Measurements from ENCODE around the gene ZNF714. TPM values are rescaled to one million over a fixed set of nuclear protein-coding genes. Genes with fewer than 3 reads are reported as not detected.

Gene ZNF714
- total RNA-seq, 1 donor from 2014 or later, result 102 TPM

DNA sequence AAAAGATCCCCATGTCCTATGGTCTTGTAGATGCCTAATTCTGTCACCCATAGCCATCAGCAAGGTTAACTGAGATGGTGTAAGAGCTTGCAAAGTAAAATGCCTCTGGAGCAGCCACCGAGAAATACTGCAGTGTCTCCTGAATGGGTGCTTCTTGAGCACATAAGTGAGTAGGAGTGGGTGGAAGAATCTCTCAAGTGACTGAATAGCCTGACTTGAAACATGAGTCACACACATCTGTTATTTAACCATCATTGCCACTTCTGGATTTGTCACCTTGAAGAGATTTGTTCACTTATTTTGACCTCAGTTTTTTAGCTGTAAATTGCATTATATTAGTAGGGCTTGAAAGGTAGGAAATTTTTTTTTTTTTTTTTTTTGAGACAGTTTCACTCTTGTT lies 2.3 kb downstream of the ZNF714 start:
- no peak overlapping the region for H3K4me2 ChIP-seq

DNA sequence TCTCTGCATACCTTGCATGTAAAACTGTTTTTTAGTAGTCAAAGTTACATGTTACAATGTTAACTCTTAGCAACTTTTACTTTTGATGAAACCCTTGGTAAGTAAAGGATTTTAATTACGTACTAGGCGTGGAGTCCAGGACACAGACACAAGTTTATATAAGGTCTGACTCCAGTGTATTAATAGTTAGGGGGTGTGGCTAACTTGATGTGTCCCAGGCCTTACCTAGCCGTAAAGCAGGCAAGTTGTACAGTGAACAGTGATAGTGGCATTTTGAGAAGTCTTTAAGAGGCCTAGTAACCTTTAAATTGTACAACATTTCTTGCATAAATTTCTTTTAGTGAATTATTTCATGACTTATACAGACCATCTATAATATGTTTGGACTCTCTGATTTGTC lies 5.9 kb downstream of the ZNF714 start:
- H3K36me3 Mint-ChIP-seq, result peaks cover 79% of the 10 kb centered on the region
- no peaks in the 10 kb centered on the region for H3K27me3 Mint-ChIP-seq (ENCODE audit: insufficient read depth, low read depth)
- Histone ChIP-seq H3K4me3 (no peak overlapping the region), H3K9me3 (ENCODE audit: low read depth) (no peaks in the 10 kb centered on the region), H3K4me2 (no peak overlapping the region), H3K27ac (no peak overlapping the region), H3K9ac (no peak overlapping the region), H3K36me3 (peaks cover 10% of the 10 kb centered on the region), H2AFZ (replicated peaks) (no peak overlapping the region), H3K79me2 (ENCODE audit: low read depth) (peaks cover 94% of the 10 kb centered on the region), H4K20me1 (ENCODE audit: low read depth) (peaks cover 6% of the 10 kb centered on the region), H3F3A (ENCODE audit: low read depth) (peaks cover 4% of the 10 kb centered on the region), H3K4me1 (peaks cover 24% of the 10 kb centered on the region), H3K27me3 (no peaks in the 10 kb centered on the region)
- H3K27ac Mint-ChIP-seq, result no peak overlapping the region
- H3K4me3 Mint-ChIP-seq, result no peak overlapping the region
- H3K4me1 Mint-ChIP-seq, result peaks cover 12% of the 10 kb centered on the region
- no peak for TF ChIP-seq EZH2 (IDR thresholded peaks at IDR 0.05)
- TF ChIP-seq EZH2phosphoT487 (IDR thresholded peaks at IDR 0.05), result no peak
- no peak for TF ChIP-seq CTCF (IDR thresholded peaks at IDR 0.05)
- peaks cover 43% of the 10 kb centered on the region for H3K9me3 Mint-ChIP-seq
- no peak for DNase-seq (ENCODE audit: low spot score)

More for the DNA sequence above, 2.3 kb downstream of the ZNF714 start:
- no peak overlapping the region for H3K9ac ChIP-seq
- H3K36me3 ChIP-seq, result peaks cover 7% of the 10 kb centered on the region
- no peaks in the 10 kb centered on the region for H3F3A ChIP-seq (ENCODE audit: low read depth)
- DNase-seq (ENCODE audit: low spot score), result no peak
- H3K27me3 ChIP-seq, result no peaks in the 10 kb centered on the region
- no peak overlapping the region for H3K27ac ChIP-seq
- H3K4me1 ChIP-seq, result peaks cover 15% of the 10 kb centered on the region
- no peak overlapping the region for H2AFZ ChIP-seq (replicated peaks)
- no peaks in the 10 kb centered on the region for H3K9me3 ChIP-seq (ENCODE audit: low read depth)
- peaks cover 40% of the 10 kb centered on the region for H3K9me3 Mint-ChIP-seq
- peaks cover 7% of the 10 kb centered on the region for H3K4me1 Mint-ChIP-seq
- H3K36me3 Mint-ChIP-seq, result peaks cover 61% of the 10 kb centered on the region
- H3K27ac Mint-ChIP-seq, result no peak overlapping the region
- peaks cover 73% of the 10 kb centered on the region for H3K79me2 ChIP-seq (ENCODE audit: low read depth)
- H4K20me1 ChIP-seq (ENCODE audit: low read depth), result peaks cover 6% of the 10 kb centered on the region
- H3K27me3 Mint-ChIP-seq (ENCODE audit: insufficient read depth, low read depth), result no peaks in the 10 kb centered on the region
- no peak for TF ChIP-seq EZH2 (IDR thresholded peaks at IDR 0.05)
- no peak for TF ChIP-seq EZH2phosphoT487 (IDR thresholded peaks at IDR 0.05)
- no peak for TF ChIP-seq CTCF (IDR thresholded peaks at IDR 0.05)
- no peak overlapping the region for H3K4me3 Mint-ChIP-seq
- no peak overlapping the region for H3K4me3 ChIP-seq

GRCh38 chr19:21092109-21092508 lies 10.1 kb downstream of the ZNF714 start:
- Histone ChIP-seq H3F3A (ENCODE audit: low read depth) (peaks cover 4% of the 10 kb centered on the region), H3K27ac (peak overlapping the region; percentile 4), H3K9me3 (ENCODE audit: low read depth) (no peaks in the 10 kb centered on the region), H3K79me2 (ENCODE audit: low read depth) (peaks cover 94% of the 10 kb centered on the region), H2AFZ (replicated peaks) (no peak overlapping the region), H4K20me1 (ENCODE audit: low read depth) (no peaks in the 10 kb centered on the region), H3K4me3 (no peak overlapping the region), H3K27me3 (no peaks in the 10 kb centered on the region), H3K4me2 (no peak overlapping the region), H3K9ac (no peak overlapping the region), H3K4me1 (peaks cover 10% of the 10 kb centered on the region), H3K36me3 (peaks cover 6% of the 10 kb centered on the region)
- Mint-ChIP-seq H3K4me1 (peaks cover 5% of the 10 kb centered on the region), H3K36me3 (peaks cover 73% of the 10 kb centered on the region), H3K9me3 (peaks cover 31% of the 10 kb centered on the region), H3K27me3 (ENCODE audit: insufficient read depth, low read depth) (peaks cover 2% of the 10 kb centered on the region), H3K4me3 (no peak overlapping the region), H3K27ac (no peak overlapping the region)
- no peak for TF ChIP-seq EZH2phosphoT487 (IDR thresholded peaks at IDR 0.05)
- no peak for TF ChIP-seq EZH2 (IDR thresholded peaks at IDR 0.05)
- no peak for TF ChIP-seq CTCF (IDR thresholded peaks at IDR 0.05)
- DNase-seq (ENCODE audit: low spot score), result no peak

All from neural progenitor cell (in vitro differentiated cells).